ENCODE results near the gene SMAD3. TPM values are rescaled to one million over a fixed set of nuclear protein-coding genes. Genes with fewer than 3 reads are reported as not detected.

The SMAD3 gene
- total and polyA plus RNA-seq, 2 of the 8 experiments (the other 6 are each of a cell fraction or from before 2014, with no cell fraction given) = 10.1 to 12.4 TPM

DNA sequence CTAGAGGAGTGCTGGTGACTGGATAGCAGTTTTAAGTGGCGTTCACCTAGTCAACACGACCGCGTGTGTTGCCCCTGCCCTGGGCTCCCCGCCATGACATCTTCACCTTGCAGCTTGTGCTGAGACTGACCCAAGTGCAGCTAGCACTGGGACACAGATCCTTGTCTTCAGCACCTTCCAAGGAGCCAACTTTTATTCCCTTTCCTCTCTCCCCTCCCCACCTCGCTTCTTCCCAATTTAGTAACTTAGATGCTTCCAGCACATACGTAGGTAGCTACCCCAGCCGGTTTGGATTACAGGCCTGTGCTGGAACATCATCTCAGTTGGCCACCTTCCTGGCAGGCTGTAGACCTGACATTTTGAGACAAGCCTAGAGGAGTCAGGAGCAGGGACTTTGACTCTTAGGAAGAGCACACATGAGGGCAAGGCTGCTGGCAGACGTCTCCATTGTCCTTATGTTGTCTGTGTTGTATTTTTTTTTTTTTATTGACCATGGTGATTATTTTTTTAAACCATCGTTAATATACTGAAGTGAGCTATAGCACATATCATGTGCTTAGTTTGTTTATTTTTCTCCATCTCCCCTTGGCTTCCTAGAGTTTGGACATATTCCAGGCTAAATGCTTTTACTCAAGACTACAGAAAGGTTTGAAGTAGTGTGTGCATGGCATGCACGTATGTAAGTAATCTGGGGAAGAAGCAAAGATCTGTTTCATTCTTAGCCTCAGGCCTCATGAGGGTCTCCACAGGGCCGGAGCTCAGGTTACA, 128.0 kb downstream of the SMAD3 start (continued):
- TF ChIP-seq SP1 (IDR thresholded peaks at IDR 0.05; ENCODE audit: low read depth, low read length) = no peak
- no peak for TF ChIP-seq SUZ12 (IDR thresholded peaks at IDR 0.05; ENCODE audit: low read length)
- TF ChIP-seq E2F6 (IDR thresholded peaks at IDR 0.05) = no peak
- no peak for TF ChIP-seq CEBPB (IDR thresholded peaks at IDR 0.05; ENCODE audit: low read depth, low read length)
- TF ChIP-seq, protein P1, sequence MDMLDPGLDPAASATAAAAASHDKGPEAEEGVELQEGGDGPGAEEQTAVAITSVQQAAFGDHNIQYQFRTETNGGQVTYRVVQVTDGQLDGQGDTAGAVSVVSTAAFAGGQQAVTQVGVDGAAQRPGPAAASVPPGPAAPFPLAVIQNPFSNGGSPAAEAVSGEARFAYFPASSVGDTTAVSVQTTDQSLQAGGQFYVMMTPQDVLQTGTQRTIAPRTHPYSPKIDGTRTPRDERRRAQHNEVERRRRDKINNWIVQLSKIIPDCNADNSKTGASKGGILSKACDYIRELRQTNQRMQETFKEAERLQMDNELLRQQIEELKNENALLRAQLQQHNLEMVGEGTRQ (IDR thresholded peaks at IDR 0.05; ENCODE audit: low read length) = no peak

Data from H1 (cell line).